GM18907 (cell line): ENCODE results near the gene PROSER2.

Experiments
- ATAC-seq: cut with Tn5 transposase; IDR thresholded peaks from one replicate; pipeline ENCODE4 v1.9.1; 2021; ENCODE audit warnings: mild to moderate bottlenecking, moderate library complexity; ENCODE audit not compliant: unreplicated experiment

The PROSER2 gene

GRCh38 chr10:11866199-11866925 is 43.2 kb downstream of the PROSER2 start:
- ATAC-seq, result no peak

GRCh38 chr10:11869219-11869618 is 46.1 kb downstream of the PROSER2 start:
- no peak for ATAC-seq

DNA sequence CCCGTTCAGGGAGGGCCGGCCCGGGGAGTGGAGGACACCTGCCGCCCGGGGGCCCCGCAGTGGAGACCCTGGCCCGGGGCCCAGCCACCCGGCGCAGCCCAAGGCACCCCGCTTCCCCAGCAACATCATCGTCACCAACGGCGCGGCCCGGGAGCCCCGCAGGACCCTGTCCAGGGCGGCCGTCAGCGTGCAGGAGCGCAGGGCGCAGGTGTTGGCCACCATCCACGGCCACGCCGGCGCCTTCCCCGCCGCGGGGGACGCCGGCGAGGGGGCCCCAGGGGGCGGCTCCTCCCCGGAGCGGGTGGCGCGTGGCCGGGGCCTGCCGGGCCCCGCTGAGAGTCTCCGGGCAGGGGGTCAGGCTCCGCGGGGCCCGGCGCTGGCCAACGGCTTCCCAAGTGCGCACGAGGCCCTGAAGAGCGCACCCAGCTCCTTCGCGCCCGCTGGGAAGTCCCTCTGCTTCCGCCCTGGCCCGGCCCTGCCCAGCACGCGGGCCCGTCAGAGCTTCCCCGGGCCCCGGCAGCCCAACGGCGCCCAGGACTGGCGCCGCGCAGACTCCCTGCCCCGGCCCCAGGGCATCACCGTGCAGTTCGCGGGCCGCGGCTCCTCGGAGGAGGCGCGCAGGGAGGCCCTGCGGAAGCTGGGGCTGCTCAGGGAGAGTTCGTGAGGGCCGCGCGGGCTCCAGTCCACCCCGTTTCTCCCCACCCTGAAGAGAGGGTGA is 46.7 kb downstream of the PROSER2 start:
- ATAC-seq, result no peak

DNA sequence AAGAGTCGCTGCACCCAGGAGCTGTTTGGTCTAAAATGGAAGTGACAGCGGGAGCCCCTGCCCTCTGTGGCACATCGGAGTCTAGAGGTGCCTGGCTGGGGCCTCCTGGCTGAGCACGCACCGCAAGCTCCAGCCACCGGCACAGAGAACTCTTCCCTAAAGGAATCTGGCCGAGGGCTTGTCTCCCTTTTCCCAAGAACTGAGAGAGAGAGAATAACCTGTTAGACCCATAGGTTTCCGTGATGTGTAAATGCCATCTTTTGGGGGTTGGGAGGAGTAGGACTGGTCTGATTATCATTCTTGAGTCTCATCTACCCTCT is 47.3 kb downstream of the PROSER2 start:
- ATAC-seq, result no peak

- ATAC-seq, result no peak
Observed at GRCh38 chr10:11870900-11871400, 47.8 kb downstream of the PROSER2 start.

DNA sequence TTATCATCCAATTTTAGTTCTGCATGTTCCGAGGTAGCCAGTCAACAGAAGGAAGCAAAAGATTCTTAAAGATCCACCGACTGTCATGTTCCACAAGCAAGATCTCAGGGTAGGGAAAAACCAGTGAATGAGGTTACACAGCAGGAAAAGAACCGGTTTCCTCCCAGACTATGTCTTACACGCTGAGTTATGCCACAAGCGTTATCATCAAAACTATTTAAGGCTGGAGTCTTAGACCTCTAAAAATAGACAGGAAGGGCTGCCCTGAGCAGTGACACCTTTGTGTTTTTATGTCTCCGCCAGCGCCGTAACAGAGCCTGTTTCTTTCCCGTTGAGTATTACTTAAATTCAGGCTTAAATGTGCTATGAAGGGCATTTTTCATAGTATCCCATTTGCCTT is 48.3 kb downstream of the PROSER2 start:
- ATAC-seq, result no peak

DNA sequence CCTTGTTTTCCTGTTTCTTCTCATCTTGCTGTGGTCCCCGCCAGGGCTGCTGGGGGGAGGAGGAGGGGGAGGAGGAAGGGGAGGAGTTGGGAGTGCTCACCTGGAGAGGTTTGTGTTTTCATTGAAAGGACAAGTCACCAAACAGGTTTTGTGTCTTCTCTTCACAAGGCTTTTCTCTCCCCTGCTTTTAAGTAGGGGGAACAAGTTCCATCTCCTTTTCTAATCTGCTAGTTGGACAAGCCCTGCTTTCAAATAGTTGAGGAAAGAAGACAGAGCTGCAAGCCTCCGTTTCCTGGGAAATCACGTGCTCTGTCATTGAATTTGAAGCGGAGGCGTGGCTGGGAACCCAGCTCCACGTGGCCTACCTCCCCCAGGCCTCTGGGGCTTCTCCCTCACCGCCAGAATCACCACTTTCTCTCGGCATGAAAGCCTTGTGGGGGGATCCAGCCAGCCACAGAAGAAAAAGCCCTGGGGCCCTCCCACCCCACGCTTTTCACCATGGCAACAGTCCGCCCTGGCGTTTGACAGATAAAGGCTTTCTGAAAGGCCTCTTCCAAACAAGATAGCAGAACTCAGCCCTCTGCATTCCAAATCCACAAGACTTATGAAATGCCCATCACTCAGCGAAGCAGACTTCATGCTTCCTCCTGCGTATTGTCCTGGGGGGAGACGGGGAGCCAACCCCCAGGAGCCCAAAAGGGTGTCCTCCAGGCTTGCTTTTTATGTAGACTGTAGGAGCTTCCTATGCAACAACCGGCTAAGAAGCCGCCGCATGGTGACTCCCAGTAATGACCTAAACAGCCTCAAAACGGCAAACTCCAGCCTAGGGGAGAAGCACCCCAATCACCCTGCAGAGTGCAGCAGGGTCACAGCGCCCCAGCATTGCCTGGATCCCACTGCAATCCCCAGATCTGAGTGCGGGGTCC is 51.7 kb downstream of the PROSER2 start:
- peak; percentile 75 for ATAC-seq

DNA sequence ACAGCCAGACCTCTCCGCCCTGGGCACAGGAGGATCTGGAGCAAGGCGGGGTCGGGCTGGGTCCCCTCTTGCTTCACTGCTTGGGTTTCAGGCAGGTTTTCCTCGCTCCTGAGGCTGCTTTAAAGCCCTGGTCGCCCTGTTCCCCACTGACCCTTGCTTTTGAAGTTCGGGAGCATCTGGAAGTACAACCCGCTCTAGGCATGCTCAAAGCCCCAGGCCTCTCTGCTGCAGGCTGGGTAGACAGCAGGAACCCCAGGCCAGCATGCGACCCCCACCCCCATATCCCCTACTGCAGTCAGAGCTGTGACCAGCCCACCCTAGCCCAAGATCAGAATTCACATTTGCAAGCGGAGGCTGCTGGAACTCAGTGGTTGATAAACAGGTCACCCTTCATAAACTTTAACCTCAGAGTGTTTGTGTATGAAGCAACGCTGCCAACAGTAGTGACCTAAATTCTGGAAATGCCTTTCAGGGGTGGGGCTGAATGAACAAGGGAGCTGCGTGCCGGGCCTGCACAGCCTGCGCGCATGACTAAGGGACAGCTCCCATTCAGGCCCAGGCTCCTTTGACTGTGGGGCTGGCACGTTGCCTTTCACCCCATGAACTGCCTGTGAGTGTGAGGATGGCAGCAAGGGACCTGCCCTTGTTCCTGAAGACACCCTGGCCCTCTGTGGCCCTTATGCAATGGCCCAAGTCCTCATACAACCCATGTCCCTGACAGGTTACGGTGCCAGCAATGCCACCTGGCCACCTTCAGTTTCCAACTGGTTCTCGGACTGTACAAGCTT is 52.5 kb downstream of the PROSER2 start:
- ATAC-seq, result no peak

DNA sequence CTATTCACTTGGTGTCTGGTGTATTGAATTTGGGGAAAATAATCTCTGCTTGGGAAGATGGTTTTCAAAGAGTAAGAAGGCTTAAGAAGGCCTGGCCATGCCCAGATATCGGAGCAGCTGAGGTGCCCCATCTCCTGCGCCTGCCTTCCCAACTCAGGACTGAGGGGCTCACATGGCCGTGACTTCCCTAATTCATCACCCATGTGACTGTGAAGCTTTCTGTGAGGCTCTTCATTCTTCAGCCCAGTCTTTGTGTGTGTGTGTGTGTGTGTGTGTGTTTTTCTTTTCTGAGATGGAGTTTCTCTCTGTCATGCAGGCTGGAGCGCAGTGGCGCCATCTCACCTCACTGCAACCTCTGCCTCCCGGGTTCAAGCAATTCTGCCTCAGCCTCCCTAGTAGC is 53.2 kb downstream of the PROSER2 start:
- ATAC-seq, result no peak

- ATAC-seq, result no peak
Observed at GRCh38 chr10:11876805-11877590, 53.8 kb downstream of the PROSER2 start.

DNA sequence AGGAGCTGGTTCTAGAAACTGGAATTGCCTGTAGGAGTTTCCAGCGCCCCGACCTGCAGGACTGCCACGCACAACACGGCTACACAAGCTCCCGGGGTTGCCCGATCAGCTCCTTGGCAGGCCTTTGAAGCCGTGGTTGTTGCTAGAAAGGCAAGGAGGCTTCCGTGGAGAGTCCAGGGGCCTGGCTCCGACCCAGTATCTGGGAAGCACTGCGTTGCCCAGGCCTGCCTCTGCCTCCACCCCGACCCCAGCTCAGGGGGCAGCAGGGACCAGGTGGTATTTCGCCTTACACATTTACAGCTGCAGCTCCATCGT is 54.4 kb downstream of the PROSER2 start:
- ATAC-seq, result no peak

- no peak for ATAC-seq
Observed at GRCh38 chr10:11878776-11879175, 55.6 kb downstream of the PROSER2 start.

DNA sequence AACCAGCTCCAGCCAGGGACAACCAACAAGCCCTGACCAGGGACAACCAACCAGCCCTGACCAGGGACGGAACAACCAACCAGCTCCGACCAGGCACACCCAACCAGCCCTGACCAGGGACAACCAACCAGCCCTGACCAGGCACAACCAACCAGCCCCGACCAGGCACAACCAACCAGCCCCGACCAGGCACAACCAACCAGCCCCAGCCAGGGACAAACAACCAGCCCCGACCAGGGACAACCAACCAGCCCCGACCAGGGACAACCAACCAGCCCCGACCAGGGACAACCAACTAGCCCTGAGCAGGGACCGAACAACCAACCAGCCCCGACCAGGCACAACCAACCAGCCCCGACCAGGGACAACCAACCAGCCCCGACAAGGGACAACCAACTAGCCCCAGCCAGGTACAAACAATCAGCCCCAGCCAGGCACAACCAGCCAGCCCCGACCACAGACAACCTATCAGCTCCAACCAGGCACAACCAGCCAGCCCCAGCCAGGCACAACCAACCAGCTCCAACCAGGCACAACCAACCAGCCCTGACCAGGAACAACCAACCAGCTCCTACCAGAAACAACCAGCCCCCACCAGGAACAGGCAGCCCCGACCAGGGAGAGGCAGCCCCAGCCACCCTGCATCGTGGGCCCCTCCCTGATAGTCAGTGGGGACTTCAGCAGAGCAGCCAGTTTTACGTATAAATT is 56.4 kb downstream of the PROSER2 start:
- no peak for ATAC-seq

GRCh38 chr10:11880151-11881029 is 57.2 kb downstream of the PROSER2 start:
- ATAC-seq, result no peak

DNA sequence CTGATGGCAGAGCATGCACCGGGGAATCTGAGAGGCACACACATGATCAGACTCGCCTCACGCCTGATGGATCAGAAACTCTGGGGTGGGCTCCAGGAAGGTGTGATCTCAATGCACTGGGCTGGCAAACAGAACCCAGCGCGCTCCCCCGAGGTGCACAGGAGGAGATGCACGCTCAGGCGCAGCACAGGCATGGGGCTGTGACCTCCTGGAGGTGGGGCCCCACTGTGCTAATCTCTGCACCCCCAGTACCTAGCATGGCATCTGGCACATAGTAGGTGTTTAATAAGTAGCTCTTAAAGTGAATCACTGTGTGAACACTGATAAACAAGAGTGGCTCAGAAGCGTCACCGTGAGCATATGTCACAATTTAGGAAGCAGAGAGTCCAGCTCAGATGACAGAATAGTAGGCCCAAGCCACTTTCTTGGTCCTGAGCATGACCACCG is 57.9 kb downstream of the PROSER2 start:
- no peak for ATAC-seq

DNA sequence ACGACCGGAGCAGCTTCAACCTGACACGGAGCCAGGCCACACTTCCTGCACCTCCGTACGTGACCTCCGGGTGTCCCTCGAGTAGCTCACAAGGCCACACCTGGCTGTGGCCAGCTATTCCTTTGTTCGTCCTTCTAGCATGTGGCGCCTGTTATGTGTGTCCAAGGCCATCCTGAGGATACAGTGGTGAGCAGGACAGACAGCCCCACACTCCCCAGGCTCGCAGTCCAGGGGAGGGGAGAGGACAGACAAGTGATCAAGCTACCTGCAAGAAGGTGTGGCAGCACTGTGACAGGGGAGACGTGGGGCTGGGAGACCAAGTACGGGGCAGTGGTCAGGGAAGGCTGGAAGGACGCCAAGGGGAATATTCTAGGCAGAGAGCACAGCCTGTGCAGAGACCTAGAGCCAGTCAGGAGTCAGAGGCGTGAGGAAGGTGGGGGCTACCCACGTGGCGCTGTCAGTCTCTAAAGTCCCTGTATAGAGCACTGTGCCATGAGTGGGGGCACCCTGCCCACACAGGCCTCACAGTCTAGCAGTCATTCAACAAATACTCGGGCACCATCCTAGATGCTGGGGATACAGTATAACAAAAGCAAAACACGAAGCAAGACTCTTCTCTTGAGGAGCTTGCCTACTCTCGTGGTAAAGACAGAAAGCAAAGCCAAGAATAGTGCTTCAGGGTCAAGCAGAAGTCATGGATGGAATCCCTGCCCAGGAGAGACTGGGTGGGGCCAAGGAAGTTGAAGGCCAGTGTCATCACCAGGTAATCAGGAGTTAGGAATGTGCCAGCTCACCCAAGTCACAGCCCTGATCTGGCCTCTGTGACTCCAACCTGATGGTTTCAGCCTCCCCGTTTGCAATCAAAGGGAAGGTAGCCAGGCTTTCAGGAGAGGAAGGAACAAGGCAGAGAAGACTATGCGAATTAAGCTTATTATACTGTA is 58.6 kb downstream of the PROSER2 start:
- no peak for ATAC-seq

DNA sequence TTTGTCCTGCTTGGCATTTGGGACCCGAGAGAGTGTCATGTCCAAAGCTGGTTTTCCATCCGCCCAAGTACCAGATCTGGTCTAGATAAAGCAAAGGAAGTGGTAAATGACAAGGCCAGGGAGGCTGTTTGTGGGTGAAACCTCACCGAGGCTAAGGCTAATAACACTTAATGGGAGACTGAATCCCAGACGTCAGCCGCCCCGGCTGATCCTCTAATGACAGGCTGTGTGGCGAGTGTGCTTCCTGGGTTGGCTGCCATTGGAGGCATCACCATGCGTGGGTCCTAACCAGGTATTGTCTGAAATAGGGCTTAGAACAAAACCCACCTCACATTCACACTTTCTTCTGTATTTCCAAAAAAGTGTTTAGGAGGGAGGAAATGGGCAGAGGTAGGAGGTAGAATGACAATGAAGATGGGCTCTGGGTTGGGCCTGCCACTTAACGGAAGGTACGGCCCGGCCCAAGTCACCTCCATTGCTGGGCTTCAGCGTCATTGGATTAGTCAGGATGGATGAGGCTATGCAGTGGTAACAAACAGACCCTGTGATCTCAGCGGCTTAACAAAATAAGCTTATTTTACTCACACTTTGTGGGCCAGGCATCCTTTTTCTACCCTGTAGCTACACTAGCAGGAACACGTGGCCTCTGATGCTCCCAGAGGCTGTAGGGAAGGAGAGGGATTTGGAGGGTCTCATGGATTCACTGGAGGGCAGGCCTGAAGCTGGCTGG is 59.7 kb downstream of the PROSER2 start:
- no peak for ATAC-seq
